Measurements from ENCODE around the gene KIRREL3.
A peak's percentile ranks its signal among the peaks of the same experiment; 100 is the strongest.

KIRREL3 gene

DNA sequence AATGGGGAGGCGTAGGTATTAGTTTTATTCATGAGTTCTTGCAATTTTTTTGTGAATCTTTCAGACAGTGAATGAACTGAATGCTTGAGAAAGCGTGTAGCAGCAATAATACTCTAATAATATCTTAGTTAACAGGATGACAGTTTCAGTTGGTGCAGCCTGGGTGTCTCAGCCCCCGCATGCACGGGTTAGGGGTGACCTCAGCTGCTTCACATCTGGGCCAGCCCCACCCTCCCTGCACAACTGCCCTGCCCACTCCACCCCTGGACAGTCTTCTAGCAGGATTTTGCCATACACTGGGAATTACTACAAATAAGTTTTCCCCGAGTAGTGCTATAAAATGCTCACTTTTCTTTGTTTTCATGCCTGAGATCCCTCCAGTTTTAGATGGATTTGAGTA is 561.9 kb downstream of the KIRREL3 start:
- DNase-seq (ENCODE audit: low read depth): no peak

DNA sequence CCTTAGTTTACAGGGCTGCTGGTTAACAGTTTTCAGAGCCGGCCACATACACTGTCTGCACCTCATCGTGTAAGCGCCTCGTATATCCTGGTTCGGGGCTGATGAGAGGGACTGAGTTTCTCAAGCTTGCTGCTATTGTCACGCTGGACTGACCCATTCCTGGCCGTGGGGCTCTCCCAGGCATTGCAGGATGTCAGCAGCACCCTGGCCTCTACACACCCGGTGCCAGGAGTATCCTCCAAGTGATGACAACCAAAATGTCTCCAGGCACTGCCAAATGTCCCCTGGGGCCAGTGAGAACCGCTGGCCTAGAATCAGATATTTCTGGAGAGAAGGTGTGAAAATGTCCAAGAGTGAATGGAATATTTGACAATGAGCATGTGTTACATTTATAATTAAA is 562.3 kb downstream of the KIRREL3 start:
- no peak for DNase-seq (ENCODE audit: low read depth)

DNA sequence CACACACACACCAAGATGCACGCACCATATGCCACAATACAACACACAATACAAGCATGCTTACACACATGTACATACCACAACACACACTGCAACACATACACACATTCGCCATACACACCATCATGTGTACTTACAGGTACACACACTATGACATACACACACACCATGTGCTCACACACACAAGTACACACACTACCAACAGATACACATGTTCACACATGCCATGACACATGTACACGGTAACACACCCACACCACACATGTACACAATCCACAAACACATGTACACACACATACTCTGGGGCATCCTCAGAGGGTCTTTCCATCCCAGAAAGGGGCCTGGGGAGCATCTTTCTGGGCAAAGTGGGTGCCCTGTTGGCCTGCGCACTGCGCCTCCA is 562.8 kb downstream of the KIRREL3 start:
- no peak for DNase-seq (ENCODE audit: low read depth)

DNA sequence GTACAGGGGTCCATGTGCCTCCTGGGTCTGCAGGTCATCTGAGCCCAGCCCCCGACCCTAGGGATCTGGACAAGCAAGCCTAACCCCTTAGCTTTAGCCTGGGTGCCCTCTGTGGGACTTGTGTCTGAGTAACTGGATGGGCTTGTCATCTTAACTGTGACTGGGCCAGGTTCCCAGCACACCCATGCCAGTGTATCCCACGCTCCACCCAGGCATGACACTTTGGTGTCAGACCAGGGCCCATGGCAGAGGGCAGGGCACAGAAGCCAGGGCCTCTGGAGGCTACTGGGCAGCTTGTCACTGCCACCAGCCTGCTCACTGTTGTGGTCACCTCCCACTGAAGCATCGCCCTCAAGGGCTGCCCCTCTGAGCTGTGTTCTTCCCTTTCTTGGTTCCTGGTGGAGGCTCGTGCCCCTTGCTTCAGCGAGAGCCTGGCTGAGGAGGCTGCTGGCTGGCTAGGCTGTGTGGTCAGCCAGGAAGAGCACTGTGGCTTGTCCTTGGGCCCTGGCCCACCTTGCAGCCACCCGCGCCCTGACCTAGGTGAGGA is 564.3 kb downstream of the KIRREL3 start:
- DNase-seq (ENCODE audit: low read depth): no peak

DNA sequence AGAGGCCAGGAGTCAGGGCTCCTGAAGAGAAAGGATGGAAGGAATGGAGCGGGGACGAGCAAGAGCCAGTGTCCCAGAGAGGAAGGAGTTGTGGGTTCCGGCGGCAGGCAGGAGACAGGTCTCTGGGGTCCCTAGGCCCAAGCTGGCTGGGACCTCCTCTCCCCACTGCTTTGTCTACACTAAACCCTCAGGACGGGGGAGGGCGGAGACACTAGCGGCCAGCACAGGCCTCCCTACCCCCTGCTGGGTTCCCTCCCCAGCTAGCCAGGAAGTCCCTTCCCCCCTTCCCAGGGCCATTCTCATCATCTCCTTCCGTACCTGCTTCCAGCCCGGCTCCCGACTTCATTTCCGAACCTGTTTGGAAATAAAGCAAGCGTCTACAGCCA is 565.6 kb downstream of the KIRREL3 start:
- DNase-seq (ENCODE audit: low read depth): no peak

DNA sequence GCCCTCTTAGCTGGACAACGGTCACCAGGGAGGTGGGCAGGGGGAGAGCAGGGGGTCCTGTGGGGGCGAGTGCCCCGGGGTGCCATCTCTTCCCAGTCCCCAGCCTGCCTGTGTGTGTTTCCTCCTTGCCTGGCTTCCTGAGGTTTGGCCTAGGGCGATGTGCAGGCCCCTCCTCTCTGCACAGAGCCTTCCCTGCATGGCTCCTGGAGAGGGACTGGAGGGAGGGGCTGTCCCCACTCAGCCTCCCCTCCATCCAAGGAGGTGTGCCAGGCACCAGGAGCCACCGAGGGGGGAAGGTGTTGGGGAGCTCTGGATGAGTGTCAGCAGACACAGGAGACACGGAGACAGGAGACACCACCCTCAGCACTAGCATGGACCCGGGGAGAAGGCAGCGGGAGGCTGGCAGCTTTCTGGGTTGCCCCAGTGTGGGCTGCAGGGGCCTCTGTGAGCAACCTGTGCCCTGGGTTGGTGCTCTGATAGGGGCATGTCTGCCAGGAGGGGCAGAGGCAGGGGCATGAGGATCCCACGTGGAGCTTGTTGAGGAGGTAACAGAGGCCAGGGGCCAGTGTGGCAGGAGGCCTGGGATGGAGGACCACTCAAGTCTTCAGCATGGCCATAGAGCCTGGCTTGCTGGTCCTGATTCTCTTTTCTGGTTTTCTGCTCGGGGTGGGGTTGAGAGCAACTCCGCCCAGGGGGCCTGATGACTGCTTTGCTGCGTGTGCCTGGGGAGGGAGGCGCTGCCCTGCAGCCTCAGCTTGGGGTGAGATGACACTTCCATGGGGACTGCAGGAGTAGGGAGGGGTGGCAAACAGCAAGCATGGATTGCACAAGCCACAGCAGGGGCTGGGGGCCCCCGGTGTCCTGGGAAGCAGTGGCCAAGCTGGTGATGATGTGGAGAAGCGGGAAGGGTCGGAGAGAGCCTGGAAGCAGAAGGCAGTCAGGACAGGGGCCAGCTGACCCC is 566.3 kb downstream of the KIRREL3 start:
- DNase-seq (ENCODE audit: low read depth): no peak

DNA sequence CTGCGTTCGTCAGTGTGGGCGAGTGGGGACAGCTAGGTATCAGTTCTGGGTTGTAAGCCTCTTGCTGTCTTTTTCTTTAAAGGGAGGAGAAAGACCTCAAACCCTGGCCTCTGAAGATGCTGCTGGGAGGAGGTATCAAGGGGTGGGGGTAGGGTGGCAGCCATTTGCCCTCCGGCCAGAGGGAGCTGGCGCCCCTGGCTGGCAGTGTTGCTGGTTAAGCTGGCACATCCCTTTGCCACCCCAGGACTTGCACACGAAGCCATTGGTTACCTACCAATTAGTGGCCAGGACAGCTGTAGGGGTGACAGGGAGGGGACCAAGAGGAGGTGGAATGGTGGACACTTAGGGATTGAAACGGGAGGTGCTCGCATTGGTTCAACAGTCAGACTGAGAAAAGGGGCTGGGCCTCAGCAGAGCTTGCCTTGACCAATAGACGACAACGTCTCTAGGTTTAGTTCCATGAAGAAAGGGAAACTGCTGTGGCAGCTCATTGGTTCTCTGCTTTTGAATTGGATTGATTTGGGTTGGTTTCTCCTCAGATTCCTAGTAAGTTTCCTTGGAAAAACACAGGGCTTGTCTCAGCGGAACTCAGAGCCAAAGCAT is 567.2 kb downstream of the KIRREL3 start:
- DNase-seq (ENCODE audit: low read depth): no peak

DNA sequence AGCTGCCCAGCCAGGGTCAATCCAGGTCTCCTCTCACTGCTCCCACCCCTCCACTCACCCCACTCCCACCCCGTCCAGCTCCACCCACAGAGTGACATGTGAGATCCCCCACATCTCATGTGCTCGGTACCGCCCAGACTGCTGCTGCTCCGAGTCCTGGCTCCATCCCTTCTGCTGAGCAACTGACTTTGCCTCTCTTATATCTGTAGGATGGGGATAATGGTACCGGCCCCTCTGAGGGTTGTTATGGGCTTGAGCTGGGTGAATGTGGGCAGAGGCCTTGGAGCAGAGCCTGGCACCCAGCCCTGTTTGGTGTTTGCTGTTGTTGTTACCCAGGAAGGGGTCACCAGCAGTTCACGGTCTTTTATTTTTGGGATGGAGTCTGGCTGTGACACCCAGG is 568.0 kb downstream of the KIRREL3 start:
- DNase-seq (ENCODE audit: low read depth): no peak

DNA sequence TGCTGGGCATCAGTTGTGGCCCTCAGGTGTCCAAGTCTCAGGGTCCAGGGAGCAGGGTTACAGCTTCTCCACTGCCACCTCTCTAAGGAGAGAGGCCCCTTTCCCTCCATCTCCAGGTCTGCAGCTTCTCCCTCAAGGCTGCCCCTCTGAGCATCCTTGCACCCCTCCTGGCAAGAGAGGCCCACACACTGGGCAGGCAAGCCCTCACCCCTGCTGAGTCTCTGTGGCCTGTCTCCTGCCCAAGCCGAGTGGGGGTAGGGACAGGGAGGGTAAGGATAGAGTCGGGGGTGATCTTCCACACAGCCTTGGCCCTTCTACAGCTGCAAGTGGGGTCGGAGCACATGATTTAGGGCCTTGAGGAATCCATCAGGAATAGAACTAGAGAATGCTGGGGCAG is 568.5 kb downstream of the KIRREL3 start:
- no peak for DNase-seq (ENCODE audit: low read depth)

DNA sequence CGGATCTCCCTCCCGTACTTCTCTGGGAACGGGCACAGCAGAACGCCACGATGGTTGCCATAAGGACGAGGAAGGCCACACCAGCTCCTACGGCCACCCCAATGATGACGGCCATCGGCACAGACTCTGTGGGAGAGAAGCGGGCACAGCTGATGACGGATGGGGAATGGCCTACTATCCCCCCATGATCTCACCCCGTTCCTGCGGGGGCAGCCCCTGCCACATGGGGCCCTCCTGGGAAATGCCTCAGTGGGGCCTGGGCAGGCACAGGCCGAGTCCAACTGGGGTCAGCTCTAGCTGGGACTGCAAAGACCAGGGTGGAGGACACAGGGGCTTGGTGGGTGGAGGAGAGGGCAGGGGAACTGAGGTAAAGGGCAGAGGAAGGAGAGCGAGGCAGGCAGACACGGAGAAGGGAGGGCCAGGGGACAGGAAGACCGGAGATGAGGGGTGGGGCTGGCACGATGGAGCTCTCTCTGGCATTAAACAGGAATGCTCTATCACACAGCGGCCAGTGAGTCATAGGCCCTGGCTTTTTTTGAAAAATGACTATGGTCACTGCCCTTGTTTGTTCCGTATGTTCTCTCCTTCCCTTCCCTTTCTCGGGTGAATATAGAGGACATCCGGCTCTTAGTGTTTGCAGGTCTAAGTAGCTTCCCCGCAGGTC is 569.0 kb downstream of the KIRREL3 start:
- peak; percentile 62 for DNase-seq (ENCODE audit: low read depth)

DNA sequence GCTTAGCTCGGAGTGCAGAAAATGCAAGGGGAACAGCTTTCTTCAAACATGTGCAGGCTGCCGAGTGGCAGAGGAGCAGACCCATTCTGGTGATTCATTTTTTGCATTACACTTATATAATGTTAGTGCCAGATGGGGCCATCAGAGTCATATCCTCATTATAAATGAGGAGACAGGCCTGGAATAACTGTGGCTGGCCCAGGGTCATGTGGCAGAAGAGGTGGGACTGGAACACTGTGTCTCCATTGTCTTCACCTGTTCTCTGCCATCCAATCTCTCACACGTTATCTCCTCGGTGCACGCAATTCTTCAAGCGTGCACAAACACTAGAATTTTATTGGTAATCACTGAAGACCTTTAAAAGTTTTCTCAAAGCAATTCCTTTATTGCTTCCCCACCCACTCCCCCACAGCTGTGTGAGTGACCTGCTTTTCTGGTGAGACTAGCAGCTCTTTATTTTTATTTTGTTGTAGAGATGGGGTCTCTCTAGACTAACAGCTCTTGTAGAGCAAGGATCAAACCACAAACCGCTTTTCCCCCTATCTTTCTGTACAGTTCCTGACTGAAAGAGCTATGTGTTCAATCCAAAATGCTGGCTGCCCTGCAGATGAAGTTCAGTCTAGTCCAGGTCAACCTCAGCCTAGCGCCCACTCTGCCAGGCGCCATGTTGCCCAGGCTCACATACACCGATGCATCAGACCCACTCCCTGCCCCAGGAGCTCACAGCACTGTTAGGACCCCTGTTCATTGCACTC is 569.8 kb downstream of the KIRREL3 start:
- DNase-seq (ENCODE audit: low read depth): no peak

DNA sequence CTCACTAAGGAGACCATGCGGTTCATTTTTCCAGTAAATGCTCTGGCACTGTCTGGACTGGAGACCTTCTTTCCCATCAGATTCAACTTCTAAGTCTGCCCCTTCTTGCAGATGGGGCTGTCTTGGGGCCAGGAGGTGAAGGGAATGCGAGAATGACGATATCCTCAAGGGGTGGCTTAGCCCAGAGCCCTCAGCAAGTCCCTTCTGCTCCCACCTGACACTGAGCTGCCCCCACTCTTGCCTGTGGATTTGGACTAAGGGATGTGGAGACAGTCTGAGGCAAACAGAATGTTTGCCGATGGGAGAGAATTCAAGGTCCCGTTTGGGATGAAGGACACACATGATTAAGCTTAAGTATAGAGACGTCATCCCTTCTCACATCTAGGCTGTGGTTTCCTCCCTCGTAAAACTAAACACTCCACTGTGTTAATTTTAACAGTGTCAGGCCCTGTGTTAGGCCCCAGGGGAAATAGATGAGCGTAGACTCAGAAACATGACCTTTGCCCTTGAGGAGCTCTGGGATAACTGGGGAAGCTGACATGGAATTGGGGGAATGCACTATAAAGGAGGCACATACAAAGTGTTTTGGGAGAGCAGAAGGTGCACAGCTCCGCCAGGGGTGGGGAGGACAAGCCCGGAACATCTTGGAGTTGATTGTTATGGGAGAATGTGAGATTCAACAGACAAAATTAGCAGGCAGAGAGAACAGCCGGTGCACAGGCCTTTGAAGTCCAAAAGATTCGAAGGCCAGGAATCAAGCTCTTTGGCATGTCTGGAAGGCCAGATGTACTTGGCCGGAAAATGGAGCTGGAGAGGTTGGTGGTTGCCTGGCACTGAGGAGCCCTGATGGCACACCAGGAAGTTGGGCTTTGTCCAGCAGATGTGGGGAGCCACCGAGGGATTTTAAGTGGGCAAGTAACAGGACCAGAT is 573.5 kb downstream of the KIRREL3 start:
- no peak for DNase-seq (ENCODE audit: low read depth)

DNA sequence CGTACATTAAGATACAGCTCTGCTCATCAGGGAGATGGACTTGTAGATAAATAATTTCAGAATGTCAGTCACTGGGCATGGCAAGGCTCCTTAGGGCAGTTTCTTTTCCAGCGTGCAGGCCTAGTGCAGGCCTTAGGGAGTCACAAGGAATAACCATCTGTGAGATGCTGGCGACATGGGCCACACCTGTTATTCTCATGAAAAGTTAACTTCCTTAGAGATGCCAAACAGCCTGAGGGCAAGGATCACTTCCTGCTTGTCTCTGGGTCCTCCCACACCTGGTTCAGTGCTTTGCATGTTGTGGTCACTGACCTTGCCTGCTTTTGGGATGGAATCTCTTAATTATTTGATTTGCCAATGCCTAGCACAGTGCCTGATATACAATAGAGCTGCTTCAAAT is 574.5 kb downstream of the KIRREL3 start:
- no peak for DNase-seq (ENCODE audit: low read depth)

DNA sequence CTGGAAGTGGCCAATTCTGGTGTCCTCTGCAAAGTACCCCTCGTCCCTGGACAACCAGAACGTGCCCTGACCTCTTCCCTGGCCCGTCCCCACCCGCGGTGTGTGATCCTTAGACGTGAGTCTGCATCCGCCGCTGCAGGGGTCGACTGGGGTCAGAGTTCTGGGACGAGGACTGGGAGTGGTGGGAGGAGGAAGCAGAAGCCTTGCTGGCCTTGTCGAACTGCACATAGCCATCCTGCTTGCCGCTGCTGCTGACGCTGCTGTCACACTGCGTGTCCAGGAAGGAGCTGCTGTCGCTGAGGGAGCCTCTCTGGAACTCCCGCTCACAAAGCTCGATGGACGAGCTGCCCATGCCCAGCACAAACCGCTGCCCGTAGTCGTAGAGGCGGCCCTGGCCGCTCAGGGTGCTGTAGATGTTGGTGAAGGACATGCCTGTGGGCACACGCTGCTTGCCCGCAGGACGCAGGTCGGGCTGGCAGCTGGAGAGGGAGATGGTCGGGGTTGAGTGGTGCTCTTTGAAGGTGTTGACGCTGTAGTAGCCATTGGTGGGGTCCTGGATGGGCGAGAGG is 576.0 kb downstream of the KIRREL3 start:
- DNase-seq (ENCODE audit: low read depth): no peak

DNA sequence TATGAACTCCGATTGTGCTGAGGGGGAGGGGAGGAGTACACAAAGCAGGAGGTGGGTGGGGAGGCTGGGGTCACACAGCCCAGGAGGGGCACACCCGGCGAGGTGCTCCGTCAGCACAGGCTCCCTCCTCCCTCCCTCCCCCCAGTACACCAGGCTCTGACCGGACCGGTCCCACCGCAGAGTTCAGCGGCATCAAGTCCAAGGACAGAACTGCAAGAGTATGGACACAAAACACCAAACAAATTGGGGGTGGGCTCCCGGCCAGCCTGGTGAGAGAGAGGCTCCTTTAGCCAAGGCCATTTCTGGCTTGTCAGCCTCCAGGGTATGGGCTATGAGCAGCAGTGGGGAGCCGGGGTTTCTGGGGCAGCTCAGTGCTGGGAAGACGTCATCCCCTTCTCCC is 576.8 kb downstream of the KIRREL3 start:
- no peak for DNase-seq (ENCODE audit: low read depth)

DNA sequence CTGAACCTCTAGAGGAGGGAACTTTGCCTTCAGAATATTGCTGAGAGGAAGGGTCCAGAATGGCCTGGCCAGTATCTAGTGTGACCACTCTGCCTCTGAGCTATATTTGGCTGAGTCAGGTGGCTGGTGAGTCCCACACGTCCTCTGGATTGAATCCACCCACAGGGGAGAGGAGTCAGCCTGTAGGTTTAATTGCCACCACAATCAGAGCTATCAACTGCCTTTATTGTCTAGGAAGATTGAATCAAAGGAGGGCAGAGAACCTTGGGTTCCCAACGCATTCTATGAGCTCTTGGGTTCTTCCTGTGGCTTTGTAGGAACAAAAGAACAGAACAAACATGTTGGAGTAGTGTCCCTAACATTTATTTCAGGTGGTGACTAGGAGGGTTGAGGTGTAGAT is 577.4 kb downstream of the KIRREL3 start:
- no peak for DNase-seq (ENCODE audit: low read depth)

DNA sequence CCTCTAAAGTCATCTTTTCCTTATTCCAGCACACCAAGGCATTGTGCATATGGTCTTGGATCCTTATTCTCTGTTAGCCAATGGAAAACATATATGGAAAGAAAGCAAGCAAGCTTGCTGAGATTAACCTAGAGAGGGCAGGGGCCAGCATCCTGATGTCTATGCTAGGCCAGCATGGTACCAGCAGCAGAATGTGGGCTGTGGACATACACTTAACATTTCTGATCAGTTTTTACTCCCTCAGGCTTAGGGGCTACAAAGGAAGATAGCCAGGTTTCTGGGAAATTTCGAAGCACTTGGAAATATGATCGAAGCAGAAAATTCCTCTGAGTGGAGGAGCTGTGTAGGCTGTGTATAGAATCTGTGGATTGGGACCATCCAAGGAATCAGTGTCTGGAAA is 578.1 kb downstream of the KIRREL3 start:
- no peak for DNase-seq (ENCODE audit: low read depth)

DNA sequence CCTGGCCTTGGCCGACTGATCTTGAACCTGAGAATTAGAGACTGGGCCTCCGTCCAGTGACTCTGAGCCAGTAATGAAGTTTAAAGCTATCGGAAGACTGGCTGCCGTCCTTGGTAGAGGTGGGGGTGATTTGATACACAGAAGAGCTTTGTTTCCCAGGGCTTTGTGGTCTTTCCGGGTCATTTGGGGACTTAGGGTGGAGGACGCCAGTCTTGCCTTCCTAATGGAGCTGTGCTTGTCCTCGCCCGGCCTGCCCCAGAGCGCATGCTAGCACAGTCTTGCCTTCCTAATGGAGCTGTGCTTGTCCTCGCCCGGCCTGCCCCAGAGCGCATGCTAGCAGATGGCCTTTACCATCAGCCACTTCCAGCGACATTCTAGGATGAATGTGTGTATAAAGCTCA is 579.3 kb downstream of the KIRREL3 start:
- no peak for DNase-seq (ENCODE audit: low read depth)

DNA sequence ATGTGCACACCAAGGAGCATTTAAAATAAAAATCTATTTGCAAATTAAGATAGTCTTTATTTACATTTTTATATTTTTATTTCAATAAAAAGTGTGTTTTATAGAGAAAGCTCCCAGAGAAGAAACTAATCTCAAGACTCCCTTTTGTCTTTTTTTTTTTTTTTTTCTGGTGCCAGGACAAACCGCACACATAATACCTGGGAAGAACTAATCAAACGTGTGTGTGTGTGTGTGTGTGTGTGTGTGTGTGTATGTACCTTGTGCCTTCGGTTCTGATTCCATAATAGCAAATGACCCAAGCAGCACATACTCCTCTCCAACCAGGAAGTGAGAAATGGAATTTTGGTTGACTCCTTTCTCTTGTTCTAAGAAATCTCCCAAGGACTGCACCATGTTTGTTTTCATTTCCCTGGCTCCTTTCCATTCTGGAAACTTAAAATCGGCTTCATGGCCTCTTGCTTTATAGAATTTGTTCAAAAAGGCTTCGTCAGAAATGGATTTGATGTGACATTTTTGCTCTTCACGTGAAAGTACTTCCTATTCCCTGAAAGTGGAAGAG is 579.8 kb downstream of the KIRREL3 start:
- no peak for DNase-seq (ENCODE audit: low read depth)

Data from iris pigment epithelial cell (primary cell).